HG02759 (cell line): ENCODE measurements around the gene DHDH.

Experiments used
- ATAC-seq: cut with Tn5 transposase; IDR thresholded peaks from one replicate; pipeline ENCODE4 v1.9.1; 2021; ENCODE audit warnings: mild to moderate bottlenecking, moderate library complexity; ENCODE audit not compliant: unreplicated experiment

The DHDH gene

GRCh38 chr19:48946463-48947257, 13.2 kb downstream of the DHDH start:
- no peak for ATAC-seq

GRCh38 chr19:48947258-48947542, 13.7 kb downstream of the DHDH start:
- ATAC-seq: no peak

GRCh38 chr19:48950159-48950558, 16.7 kb downstream of the DHDH start:
- ATAC-seq: no peak

GRCh38 chr19:48950830-48951519, 17.5 kb downstream of the DHDH start:
- no peak for ATAC-seq

GRCh38 chr19:48953141-48953540, 19.6 kb downstream of the DHDH start:
- ATAC-seq: no peak

- no peak for ATAC-seq
Observed at GRCh38 chr19:48953990-48954594, 20.6 kb downstream of the DHDH start.

GRCh38 chr19:48954595-48955307, 21.3 kb downstream of the DHDH start, which contains the start of gene BAX:
Gene BAX, plus strand, starts transcription at chr19:48954875. Its CDS starts 54 bp downstream, at chr19:48954929.
- ATAC-seq: peak; percentile 90

GRCh38 chr19:48955308-48955958, 21.9 kb downstream of the DHDH start:
- ATAC-seq: no peak

GRCh38 chr19:48958006-48958405, 24.5 kb downstream of the DHDH start:
- no peak for ATAC-seq

- no peak for ATAC-seq
Observed at GRCh38 chr19:48959341-48960239, 26.1 kb downstream of the DHDH start.

GRCh38 chr19:48961051-48961649, 27.7 kb downstream of the DHDH start:
- no peak for ATAC-seq

GRCh38 chr19:48961673-48962028, 28.2 kb downstream of the DHDH start:
- no peak for ATAC-seq

- ATAC-seq: no peak
Observed at GRCh38 chr19:48962029-48962848, 28.7 kb downstream of the DHDH start.

- ATAC-seq: no peak
Observed at GRCh38 chr19:48962849-48963165, 29.3 kb downstream of the DHDH start.

GRCh38 chr19:48963371-48964204, 30.1 kb downstream of the DHDH start:
- peak; percentile 34 for ATAC-seq

GRCh38 chr19:48964205-48965039, 30.9 kb downstream of the DHDH start:
- no peak for ATAC-seq
